Measurements from ENCODE around the gene PILRA. TPM values are rescaled to one million over a fixed set of nuclear protein-coding genes. Genes with fewer than 3 reads are reported as not detected.

Gene PILRA
- total RNA-seq, 1 donor, result 0.43 TPM

DNA sequence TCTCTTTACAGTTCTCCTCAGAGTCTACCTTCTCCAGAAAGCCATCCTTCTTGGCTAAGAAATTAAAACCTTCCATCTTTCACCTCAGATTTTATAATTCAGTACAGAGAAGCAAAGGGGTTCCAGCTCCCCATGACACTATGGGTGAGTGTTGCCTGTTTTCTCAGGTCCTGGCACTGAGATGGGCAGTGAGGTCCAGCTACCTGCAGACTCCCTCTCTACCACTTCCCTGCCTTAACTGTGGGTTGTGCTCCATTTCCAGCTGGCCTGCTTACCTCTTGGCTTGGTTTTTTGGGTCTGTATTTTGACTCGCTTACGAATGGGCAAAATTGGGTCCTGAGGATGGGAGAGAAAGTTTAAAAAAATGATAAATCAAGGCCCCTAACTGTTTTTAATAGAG lies 29.0 kb downstream of the PILRA start:
- TF ChIP-seq, protein P1, sequence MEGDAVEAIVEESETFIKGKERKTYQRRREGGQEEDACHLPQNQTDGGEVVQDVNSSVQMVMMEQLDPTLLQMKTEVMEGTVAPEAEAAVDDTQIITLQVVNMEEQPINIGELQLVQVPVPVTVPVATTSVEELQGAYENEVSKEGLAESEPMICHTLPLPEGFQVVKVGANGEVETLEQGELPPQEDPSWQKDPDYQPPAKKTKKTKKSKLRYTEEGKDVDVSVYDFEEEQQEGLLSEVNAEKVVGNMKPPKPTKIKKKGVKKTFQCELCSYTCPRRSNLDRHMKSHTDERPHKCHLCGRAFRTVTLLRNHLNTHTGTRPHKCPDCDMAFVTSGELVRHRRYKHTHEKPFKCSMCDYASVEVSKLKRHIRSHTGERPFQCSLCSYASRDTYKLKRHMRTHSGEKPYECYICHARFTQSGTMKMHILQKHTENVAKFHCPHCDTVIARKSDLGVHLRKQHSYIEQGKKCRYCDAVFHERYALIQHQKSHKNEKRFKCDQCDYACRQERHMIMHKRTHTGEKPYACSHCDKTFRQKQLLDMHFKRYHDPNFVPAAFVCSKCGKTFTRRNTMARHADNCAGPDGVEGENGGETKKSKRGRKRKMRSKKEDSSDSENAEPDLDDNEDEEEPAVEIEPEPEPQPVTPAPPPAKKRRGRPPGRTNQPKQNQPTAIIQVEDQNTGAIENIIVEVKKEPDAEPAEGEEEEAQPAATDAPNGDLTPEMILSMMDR (IDR thresholded peaks at IDR 0.05; ENCODE audit: insufficient read depth, low read depth, low read length), result no peak
- DNase-seq (ENCODE audit: low read depth), result no peak
- no peak overlapping the region for H3K4me3 ChIP-seq (ENCODE audit: low read depth, low read length)

DNA sequence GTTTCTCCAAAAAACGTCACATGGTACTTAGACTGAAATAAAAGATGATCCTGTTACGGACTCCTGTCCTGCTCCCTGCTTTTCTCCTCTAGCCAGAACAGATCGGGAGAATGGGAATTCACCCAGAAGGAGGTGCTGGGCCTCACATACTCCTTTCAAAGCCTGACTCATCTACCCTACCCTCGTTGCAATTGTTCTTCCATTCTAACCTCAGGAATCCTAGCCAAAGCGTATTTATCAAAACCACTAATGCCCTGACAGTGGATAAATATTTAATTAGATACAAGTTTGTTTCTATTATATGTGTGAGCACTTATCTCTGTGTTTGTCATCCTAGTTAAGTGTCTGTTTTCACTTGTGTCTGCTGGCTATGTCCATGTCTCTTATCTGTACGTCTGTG lies 33.5 kb downstream of the PILRA start:
- no peak overlapping the region for H3K4me3 ChIP-seq (ENCODE audit: low read depth, low read length)
- peak; percentile 16 for DNase-seq (ENCODE audit: low read depth)
- TF ChIP-seq, protein P1 (IDR thresholded peaks at IDR 0.05; ENCODE audit: insufficient read depth, low read depth, low read length), result no peak

DNA sequence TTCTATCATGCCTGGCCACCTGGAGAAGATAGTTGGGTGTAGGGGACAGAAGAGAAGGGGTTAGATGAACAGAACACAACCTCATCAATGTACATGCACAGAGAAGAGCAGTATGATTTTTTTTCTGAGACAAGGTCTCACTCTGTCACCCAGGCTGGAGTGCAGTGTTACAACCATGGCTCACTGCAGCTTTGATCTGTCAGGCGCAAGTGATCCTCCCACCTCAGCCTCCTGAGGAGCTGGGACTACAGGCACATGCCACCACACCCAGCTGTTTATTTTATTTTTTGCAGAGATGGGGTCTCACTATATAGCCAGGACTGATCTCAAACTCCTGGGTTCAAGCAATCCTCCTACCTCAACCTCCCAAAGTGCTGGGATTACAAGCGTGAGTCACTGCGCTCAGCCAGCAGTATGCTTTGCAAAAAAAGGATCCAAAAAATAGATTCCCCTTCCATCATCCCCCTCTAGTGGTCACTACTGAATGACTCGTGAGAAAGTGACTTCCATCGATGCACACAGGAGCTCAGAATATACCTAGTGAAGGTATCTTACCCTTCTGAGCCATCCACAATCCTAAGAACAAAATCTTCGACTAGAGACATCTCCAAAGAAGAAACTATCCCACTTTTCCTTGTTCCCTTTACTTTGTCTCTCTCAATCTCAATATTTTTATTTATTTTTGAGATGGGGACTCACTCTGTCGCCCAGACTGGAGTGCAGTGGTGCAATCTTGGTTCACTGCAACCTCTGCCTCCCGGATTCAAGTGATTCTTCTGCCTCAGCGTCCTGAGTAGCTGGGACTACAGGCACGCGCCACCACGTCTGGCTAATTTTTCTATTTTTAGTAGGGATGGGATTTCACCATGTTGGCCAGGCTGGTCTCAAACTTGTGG lies 34.2 kb downstream of the PILRA start:
- H3K4me3 ChIP-seq (ENCODE audit: low read depth, low read length), result no peak overlapping the region
- peak; percentile 81 for DNase-seq (ENCODE audit: low read depth)
- TF ChIP-seq, protein P1 (IDR thresholded peaks at IDR 0.05; ENCODE audit: insufficient read depth, low read depth, low read length), result peak; percentile 77

DNA sequence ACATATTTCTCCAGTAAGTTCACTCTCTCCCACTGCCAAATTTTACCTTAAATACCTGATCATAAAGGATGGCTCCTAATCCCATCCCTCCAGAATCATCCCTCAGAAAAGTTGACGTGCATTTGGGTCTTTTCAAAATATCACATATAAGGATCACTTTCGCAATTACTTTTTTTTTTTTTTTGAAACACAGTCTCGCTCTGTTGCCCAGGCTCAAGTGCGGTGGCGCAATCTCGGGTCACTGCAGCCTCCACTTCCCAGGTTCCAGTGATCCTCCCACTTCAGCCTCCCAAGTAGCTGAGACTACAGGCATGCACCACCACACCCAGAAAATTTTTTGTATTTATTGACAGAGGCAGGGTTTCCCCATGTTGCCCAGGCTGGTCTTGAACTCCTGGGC lies 37.8 kb downstream of the PILRA start:
- TF ChIP-seq, protein P1 (IDR thresholded peaks at IDR 0.05; ENCODE audit: insufficient read depth, low read depth, low read length), result no peak
- H3K4me3 ChIP-seq (ENCODE audit: low read depth, low read length), result no peak overlapping the region
- DNase-seq (ENCODE audit: low read depth), result no peak

DNA sequence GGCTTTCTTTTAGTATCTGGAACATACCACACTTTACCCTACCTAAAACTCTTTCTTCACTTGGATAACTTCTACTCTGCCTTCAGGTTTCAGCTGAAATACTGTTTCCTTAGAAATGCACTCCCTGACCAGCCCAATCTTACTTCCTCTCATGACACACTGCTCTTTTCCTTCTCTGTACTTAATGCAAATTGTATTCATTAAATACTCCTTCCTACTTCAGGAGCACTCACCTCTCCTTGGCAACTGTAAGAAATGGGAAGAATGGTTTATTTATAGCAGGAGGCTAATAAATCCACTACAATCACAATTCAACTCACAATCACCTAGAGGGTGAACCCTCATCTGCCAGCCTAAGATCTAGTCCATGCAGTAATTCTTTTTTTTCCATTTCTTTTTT lies 40.1 kb downstream of the PILRA start:
- TF ChIP-seq, protein P1 (IDR thresholded peaks at IDR 0.05; ENCODE audit: insufficient read depth, low read depth, low read length), result no peak
- no peak overlapping the region for H3K4me3 ChIP-seq (ENCODE audit: low read depth, low read length)
- no peak for DNase-seq (ENCODE audit: low read depth)

DNA sequence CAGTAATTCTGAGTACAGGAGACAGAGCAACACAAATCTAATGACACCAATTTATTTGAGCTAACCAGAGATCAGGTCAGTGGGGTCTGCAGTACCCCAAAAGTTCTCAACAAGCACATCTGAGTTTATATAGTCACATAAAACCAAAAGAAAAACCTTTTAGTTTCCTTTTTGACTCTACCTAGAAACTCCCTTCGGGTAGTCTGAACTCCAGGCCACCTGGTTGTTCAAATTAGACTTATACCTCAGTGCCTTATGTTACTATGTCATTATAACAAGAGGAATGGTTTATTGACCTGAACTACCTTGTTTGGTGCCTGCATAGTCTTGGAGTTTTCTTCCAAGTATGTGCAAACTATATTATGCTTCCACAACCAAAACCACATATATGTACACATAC lies 40.6 kb downstream of the PILRA start:
- TF ChIP-seq, protein P1 (IDR thresholded peaks at IDR 0.05; ENCODE audit: insufficient read depth, low read depth, low read length), result no peak
- H3K4me3 ChIP-seq (ENCODE audit: low read depth, low read length), result no peak overlapping the region
- no peak for DNase-seq (ENCODE audit: low read depth)
